MG63 (cell line): ENCODE results near the gene ANXA2. TPM values are rescaled to one million over a fixed set of nuclear protein-coding genes. Genes with fewer than 3 reads are reported as not detected.
A peak's percentile ranks its signal among the peaks of the same experiment; 100 is the strongest.
"Not testable (repeated sequence)": the region's sequence is repeated elsewhere in the genome, so short reads cannot be mapped to it uniquely, and the experiment has no call there.

ENCODE experiments used
- DNase-seq: peaks from one replicate; pipeline ENCODE4 v3.0.0-alpha.2; 2020
- H3K27me3 ChIP-seq: fragments of 250-450 bp; sonication (Bioruptor Pico); 2 replicates; pipeline ENCODE4 v1.5.1; 2020; ENCODE audit warnings: mild to moderate bottlenecking, moderate library complexity
- H3K36me3 ChIP-seq: fragments of 250-450 bp; sonication (Bioruptor Pico); 2 replicates; pipeline ENCODE4 v1.5.1; 2020; ENCODE audit warnings: mild to moderate bottlenecking, moderate library complexity
- H3K4me3 ChIP-seq: fragments of 250-450 bp; sonication (Bioruptor Pico); 2 replicates; pipeline ENCODE4 v1.5.1; 2020; ENCODE audit warnings: mild to moderate bottlenecking, moderate library complexity
- H3K9me3 ChIP-seq: fragments of 250-450 bp; sonication (Bioruptor Pico); 2 replicates; pipeline ENCODE4 v1.5.1; 2020; ENCODE audit warnings: mild to moderate bottlenecking, moderate library complexity
- total RNA-seq: library from RNA; depleted of rRNA; stranded (reverse); fragments of >200 nt; shearing (Covaris generic); gene quantifications from 2 replicates; pipeline ENCODE4 v1.2.3, GENCODE V29; 2014; ENCODE audit warnings: low replicate concordance

ANXA2 gene
- total RNA-seq, 1 experiment from 2014 or later, result 5,310 TPM

- peaks cover 68% of the 10 kb centered on the region for H3K36me3 ChIP-seq
- H3K27me3 ChIP-seq, result no peaks in the 10 kb centered on the region
- DNase-seq, result no peak
- no peaks in the 10 kb centered on the region for H3K9me3 ChIP-seq
- no peak overlapping the region for H3K4me3 ChIP-seq
Measured at GRCh38 chr15:60345598-60345997, 52.2 kb downstream of the ANXA2 start.

DNA sequence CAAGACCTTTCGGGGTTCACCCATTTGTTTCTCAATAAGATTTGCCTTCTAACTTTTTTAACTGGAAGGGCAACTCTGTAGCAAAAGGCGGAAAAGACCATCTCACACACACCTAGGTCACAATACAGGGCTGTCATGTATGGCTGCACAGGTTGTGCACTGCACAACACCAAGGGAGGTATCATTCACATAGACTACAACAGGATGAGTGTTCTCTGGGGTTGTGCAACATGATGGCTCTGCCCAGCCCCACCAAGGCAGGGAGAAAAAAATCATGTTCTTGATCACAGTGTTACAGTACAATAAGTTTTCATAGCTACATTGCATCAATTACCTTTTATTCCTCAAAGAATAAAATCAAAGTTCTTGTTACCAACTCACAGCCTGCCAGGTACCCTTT is 52.8 kb downstream of the ANXA2 start:
- H3K4me3 ChIP-seq, result no peak overlapping the region
- no peaks in the 10 kb centered on the region for H3K9me3 ChIP-seq
- DNase-seq, result no peak
- H3K27me3 ChIP-seq, result no peaks in the 10 kb centered on the region
- H3K36me3 ChIP-seq, result peaks cover 62% of the 10 kb centered on the region

DNA sequence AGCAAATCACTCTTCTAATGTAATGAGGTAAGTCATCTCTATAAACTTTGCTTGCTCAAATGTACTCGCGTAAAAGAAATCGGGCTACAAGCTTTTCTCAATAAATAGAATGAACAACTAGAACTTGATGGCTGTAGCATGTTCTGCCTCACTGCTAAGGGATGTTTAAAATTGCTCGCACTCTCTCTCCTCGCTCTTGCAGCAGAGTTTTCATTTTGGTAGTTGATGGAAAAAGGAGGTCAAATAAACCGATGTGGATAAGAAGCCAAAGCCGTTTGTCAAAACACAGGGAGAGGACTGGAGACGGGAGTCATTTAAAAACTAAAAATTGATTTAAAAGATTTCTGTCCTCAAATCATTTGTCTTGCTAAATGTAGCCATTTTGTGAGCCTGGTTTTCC is 53.3 kb downstream of the ANXA2 start:
- H3K9me3 ChIP-seq, result no peaks in the 10 kb centered on the region
- H3K4me3 ChIP-seq, result no peak overlapping the region
- H3K27me3 ChIP-seq, result no peaks in the 10 kb centered on the region
- no peak for DNase-seq
- H3K36me3 ChIP-seq, result peaks cover 61% of the 10 kb centered on the region

DNA sequence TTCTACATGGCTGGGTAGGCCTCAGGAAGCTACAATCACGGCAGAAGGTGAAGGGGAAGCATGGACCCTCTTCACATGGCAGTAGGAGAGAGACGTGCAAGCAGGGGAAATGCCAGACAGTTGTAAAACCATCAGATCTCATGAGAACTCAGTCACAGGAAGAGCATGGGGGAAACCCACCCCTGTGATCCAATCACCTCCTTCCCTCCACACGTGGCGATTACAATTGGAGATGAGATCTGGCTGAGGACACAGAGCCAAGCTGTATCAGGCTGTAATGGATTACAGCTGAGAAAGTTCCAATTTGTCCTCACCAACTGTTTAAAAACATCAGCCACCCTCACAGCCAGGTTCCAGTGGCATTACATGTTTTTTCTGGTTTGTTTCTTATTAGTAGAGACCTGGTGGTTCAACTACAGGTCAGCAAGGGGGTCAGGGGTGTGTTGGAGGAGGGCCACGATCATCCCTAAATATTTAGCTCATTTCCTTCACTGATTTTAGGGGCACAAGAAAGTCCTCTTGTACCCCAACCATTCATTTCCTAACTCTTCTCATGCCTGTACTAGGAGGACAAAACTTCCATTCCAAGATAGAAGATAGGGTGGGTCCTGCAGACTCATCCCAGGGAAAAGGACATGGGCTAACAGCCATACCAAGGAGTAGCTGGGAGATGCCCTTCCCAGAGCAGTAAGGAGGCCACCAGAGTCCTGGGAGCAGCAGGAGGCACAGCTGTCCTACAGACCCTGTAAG is 54.4 kb downstream of the ANXA2 start:
- H3K9me3 ChIP-seq, result no peaks in the 10 kb centered on the region
- H3K4me3 ChIP-seq, result no peak overlapping the region
- no peaks in the 10 kb centered on the region for H3K27me3 ChIP-seq
- DNase-seq, result no peak
- peaks cover 50% of the 10 kb centered on the region for H3K36me3 ChIP-seq

DNA sequence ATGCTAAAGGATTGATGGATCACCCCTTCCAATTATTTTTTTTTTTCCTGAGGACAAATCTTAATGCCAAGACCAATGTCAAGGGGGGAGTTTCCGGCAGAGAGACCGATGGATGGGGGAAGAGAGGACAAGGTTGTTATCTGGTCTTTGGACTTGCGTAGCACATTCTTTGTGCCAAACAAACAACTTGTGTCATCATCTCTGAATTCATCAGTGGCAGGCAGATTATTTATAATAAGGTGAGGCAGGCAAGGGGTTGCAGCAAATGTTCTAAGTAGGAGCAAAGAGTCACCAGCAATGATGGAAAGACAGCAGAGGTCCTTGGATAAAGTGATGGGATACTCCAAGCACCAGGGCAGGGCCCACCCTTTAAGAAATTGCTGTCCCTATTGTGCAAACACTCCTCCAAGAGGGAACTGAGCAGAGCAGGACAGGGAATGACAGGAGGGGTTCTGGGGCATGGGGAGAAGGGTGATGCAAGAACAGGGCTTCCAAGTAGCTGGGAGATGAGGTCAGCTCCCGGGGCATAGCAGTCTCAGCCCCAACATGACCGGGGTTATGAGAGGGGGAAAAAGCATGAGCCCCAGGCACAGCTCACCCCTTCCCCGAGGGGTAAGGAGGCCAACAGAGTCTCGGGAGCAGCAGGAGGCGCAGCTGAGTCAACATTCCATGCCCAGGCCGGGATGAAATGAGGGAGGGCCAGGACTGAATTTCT is 57.4 kb downstream of the ANXA2 start:
- no peaks in the 10 kb centered on the region for H3K9me3 ChIP-seq
- H3K27me3 ChIP-seq, result no peaks in the 10 kb centered on the region
- peak; percentile 21 for DNase-seq
- H3K36me3 ChIP-seq, result peaks cover 20% of the 10 kb centered on the region
- H3K4me3 ChIP-seq, result no peak overlapping the region

GRCh38 chr15:60339236-60339635 is 58.5 kb downstream of the ANXA2 start:
- Histone ChIP-seq H3K9me3 (no peaks in the 10 kb centered on the region), H3K36me3 (peaks cover 9% of the 10 kb centered on the region), H3K27me3 (no peaks in the 10 kb centered on the region), H3K4me3 (no peak overlapping the region)
- no peak for DNase-seq

DNA sequence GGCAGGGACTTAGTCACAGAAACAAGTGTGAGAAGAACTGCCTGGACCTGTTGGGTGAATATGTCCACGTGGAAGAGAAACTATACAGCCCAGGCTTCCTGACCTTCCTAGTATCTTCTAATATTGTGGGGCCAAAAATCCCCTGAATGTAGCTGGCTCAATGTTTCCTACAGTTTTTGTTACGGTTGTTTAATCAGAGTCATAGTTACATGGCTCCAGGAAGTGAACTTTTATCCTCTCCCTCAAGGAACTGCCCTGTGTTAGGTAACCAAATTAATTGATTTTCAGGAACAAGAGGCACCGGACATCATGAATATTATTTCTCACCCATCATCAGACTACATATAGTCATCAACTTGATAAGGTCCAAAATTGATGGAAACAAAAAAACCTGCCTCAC is 59.0 kb downstream of the ANXA2 start:
- no peaks in the 10 kb centered on the region for H3K9me3 ChIP-seq
- H3K27me3 ChIP-seq, result no peaks in the 10 kb centered on the region
- H3K4me3 ChIP-seq, result no peak overlapping the region
- H3K36me3 ChIP-seq, result peaks cover 5% of the 10 kb centered on the region; the same call in 1 of the 2 replicates
- no peak for DNase-seq

DNA sequence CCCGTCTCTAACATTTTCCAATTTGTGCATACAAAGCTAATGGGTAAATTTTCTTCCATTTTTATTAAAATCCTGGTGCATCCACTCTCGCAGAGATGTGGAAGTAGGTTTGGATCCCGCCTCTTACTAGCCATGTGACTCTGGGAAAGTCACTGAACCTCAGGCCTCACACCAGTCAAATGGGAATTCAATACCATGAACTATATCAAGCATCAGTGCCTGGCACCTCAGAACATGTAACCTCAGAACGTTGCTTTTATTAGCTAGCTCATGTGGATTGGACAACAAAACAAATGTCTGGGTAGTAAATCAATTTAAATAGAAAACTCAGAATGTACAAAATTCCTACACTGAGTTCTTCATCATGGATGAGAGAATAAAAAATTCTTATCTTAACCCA is 60.7 kb downstream of the ANXA2 start:
- Histone ChIP-seq H3K36me3 (no peaks in the 10 kb centered on the region), H3K27me3 (no peaks in the 10 kb centered on the region), H3K9me3 (no peaks in the 10 kb centered on the region), H3K4me3 (no peak overlapping the region)
- DNase-seq, result no peak

DNA sequence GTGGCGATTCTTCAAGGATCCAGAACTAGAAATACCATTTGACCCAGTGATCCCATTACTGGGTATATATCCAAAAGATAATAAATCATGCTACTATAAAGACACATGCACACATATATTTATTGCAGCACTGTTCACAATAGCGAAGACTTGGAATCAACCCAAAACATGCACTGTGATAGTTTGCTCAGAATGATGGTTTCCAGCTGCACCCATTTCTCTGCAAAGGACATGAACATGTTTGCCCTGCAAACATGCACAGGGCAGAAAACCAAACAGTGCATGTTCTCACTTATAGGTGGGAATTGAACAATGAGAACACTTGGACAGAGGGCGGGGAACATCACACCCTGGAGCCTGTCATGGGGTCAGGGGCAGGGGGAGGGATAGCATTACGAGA is 62.5 kb downstream of the ANXA2 start:
- not testable (repeated sequence) for H3K27me3 ChIP-seq, DNase-seq, H3K36me3 ChIP-seq, H3K9me3 ChIP-seq, H3K4me3 ChIP-seq

DNA sequence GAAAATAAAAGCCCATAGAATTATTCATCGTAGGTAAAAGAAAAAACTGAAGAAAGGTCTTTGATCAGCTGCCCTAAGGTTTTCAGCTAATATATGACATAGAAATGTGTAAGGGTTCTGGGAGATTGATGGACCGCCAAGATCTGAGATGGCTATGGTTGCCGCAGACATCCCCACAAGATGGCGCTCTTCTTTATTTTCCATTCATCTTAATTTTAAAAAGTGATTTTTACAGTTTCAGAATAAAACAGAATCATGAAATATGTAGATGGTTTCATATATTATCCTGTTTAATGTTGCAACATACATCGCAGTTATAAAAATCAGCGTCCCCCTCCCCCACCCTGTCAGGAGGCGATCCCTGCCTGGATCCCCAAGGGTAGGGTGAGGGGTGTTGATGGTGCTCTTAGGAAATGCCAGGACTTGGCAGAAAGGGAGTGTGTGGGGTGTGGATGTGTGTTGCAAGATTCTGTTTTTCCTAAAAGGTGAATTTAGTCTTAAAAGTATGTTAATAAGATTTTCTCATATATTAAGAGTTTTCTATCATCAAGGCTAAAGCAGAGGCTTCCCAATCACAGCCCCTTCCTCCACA is 68.8 kb downstream of the ANXA2 start:
- Histone ChIP-seq H3K4me3 (no peak overlapping the region), H3K27me3 (no peaks in the 10 kb centered on the region; the same call in 1 of the 2 replicates), H3K36me3 (no peaks in the 10 kb centered on the region), H3K9me3 (no peaks in the 10 kb centered on the region)
- no peak for DNase-seq

GRCh38 chr15:60326824-60327654 is 70.7 kb downstream of the ANXA2 start:
- H3K27me3 ChIP-seq, result no peaks in the 10 kb centered on the region; the same call in 1 of the 2 replicates
- no peak overlapping the region for H3K4me3 ChIP-seq
- no peak for DNase-seq
- H3K9me3 ChIP-seq, result no peaks in the 10 kb centered on the region
- no peaks in the 10 kb centered on the region for H3K36me3 ChIP-seq

DNA sequence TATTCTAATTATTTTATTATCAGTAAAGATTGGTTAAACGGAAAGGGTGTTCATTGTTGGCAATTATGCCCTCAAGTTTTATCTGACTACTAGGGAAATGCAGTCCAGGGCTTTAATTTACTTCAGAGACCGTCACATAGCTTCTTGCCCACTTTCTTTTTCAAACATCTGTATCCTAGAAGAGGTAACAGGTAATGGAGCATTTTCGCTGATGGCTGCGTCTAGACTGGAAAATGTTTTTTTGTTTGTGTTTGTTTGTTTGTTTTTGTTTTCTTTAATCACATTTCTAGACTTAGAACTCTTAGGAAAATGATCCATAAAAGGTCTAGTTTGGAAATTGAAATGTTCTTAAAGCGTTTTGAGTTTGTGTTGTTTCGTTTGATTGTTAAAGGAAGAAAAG is 71.4 kb downstream of the ANXA2 start:
- no peak for DNase-seq

DNA sequence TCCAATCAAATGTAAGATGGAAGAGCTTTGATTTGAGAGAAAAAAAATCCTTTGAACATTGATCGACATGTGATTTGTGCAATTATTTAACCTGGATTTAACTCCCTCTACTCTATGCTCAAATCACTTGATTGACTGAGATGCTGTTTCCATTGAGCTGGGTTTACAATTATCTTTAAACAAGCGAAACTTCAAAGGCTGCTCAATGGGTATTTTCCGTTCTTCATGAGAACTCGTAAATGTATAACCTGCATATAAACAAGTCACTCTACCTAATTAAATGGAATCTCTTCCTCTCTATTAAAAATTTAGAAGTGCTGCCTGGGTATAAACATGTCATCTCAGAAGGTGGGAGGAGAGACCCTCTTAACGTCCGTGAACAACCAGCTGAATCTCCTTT is 71.9 kb downstream of the ANXA2 start:
- H3K27me3 ChIP-seq, result no peaks in the 10 kb centered on the region; the same call in 1 of the 2 replicates
- H3K36me3 ChIP-seq, result no peaks in the 10 kb centered on the region
- DNase-seq, result no peak
- no peaks in the 10 kb centered on the region for H3K9me3 ChIP-seq
- H3K4me3 ChIP-seq, result no peak overlapping the region

More for the DNA sequence above, 71.4 kb downstream of the ANXA2 start:
- no peaks in the 10 kb centered on the region; the same call in 1 of the 2 replicates for H3K27me3 ChIP-seq
- H3K4me3 ChIP-seq, result no peak overlapping the region
- H3K36me3 ChIP-seq, result no peaks in the 10 kb centered on the region
- H3K9me3 ChIP-seq, result no peaks in the 10 kb centered on the region

GRCh38 chr15:60324706-60325438 is 72.9 kb downstream of the ANXA2 start:
- DNase-seq, result no peak
- no peaks in the 10 kb centered on the region; the same call in 1 of the 2 replicates for H3K27me3 ChIP-seq

DNA sequence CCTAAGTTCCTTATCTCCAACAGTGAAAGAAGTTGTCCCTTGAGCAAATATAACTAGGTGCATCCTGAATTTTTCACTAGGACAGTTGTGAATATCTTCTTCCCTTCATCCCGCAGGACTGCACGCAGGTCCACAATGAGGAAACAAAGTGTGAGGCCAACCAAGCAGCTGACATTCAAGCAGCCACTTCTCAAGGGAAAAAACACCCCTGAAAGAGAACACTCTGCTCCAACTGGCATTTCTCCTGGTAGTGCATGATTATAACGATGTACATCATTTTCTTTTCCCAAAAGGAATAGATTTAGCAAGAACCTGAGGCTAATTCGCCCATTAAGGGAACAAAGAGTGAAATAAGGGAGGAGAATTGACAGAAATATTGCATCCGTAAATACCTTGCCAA is 74.5 kb downstream of the ANXA2 start:
- Histone ChIP-seq H3K36me3 (no peaks in the 10 kb centered on the region), H3K27me3 (no peaks in the 10 kb centered on the region; the same call in 1 of the 2 replicates), H3K9me3 (no peaks in the 10 kb centered on the region), H3K4me3 (no peak overlapping the region)
- no peak for DNase-seq

More at GRCh38 chr15:60324706-60325438, 72.9 kb downstream of the ANXA2 start:
- Histone ChIP-seq H3K9me3 (no peaks in the 10 kb centered on the region), H3K36me3 (no peaks in the 10 kb centered on the region), H3K4me3 (no peak overlapping the region)

DNA sequence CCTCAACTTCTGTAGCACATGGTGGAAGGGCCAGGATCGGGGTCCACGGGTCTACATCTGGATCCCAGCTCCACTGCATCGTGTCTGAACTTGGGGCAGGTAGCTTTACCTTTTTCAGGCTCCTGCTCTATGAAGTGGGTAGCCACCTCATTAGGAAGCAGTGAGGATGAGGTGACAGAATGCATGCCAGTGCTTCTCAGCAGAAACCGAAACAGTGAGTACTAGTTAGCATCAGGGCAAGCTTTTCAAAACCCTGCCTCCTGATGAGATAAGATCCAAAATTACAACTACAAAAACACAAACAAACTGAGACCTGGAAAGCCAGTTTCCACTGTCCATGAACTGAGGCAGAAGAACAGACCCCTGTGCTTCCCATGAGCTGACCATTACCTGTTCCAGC is 77.4 kb downstream of the ANXA2 start:
- H3K9me3 ChIP-seq, result no peaks in the 10 kb centered on the region
- no peak overlapping the region for H3K4me3 ChIP-seq
- H3K36me3 ChIP-seq, result no peaks in the 10 kb centered on the region
- no peaks in the 10 kb centered on the region for H3K27me3 ChIP-seq
- no peak for DNase-seq
